GM21447 (cell line): ENCODE results near the gene SLC12A9.
"Not testable (repeated sequence)": the region's sequence is repeated elsewhere in the genome, so short reads cannot be mapped to it uniquely, and the experiment has no call there.

ENCODE experiments used
- ATAC-seq: cut with Tn5 transposase; IDR thresholded peaks from one replicate; pipeline ENCODE4 v1.9.1; 2021; ENCODE audit not compliant: unreplicated experiment

SLC12A9 gene

DNA sequence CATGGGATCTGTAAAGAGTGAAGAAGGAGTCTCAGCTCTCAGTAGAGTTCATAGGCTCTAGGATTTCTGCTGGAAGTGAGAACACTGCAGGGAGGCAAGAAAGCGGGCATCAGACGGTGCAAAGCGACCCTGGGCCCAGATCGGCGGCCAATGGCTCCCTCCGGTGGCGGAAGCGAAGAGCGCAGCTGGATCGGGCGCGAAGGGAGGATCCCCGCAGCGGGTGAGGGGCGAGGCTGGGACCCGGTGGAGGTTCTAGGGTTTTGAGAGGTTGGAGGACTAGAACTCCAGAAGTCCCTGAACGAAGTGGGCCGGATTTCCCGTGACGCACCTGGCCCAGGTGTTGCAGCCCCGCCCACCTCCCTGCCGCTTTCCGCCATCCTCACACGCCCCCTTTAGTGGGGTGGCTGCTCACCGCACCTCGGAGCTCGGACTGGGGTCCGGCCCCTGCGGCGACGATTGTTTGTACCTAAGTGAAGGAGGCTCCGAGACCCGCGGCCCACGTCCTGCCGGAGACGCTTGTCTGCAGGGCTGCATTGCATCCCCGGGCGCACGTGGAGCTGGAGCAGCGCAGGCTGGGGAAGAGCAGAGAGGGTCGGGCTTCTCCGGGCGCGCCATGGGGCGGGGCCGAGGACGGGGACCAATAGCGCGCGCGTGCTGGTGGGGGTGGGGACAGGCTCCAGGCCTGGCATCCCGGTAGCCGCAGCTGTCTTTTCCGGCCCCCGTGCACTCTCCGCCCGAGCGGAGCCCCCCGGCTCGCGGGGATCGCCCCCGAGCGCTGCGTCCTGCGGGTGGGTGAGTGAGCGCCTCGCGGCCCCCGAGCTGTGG, at the start of gene SLC12A9:
Gene SLC12A9 (plus strand): TSS at position 666 of the 825 bp plus-strand sequence. CDS start 1,485 bp downstream, outside the sequence.
- peak; percentile 88 for ATAC-seq

DNA sequence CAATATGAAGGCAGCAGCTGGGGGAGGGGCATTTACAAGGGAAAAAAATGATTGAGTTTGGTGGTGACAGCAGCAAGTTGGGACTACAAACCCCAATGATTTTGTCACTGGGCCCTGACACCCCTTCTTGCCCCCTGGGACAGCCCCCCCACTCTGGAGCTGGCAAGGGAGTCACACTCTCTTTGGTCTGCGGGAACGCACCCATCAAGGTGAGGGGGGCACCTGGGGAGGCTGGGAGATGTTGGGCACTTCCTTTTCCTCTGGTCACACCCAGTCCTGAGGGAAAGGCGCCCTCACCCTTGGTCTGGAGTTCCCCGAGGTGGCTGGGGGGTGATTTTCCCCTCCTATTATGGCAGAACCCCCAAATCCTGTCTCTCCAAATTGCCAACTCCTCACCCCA, 49.6 kb upstream of the SLC12A9 start:
- peak; percentile 11 for ATAC-seq

DNA sequence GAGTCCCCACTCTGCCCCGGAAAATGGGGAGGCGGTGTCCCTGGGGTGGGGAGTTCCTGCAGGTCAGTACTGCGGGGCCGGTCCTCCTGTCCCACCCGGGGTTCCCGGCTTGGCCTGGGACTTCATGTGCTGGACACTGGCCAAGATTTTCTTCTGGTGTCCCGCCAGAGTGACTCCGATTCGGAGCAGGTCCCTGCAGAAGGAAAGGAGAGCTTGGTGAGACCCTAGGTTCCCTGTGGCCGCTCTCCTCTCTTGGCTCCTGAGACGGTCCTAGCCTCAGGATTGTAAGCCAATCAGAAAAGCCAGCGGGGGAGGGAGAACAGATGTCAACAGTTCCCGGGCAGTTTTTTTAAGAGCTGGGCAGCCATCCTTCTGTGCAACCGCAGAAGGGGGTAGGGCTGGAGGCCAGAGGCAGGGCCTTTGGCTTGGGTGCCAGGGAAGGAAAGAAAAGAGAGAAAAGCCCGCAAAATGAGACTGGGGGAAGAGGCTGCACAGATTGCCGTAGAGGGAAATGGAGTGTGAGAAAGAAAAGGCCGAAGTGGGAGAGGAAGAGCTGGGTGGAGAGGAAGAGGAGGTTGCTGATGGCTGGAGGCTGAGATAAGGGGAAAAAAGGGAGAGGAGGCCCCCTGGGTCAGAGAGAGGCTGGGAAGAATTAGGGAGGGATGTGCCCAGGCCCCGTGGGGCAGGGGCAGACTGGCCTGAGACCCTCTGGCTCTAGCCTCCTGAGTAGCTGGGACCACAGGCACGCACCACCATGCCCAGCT, 48.9 kb upstream of the SLC12A9 start:
- ATAC-seq, result peak; percentile 96

DNA sequence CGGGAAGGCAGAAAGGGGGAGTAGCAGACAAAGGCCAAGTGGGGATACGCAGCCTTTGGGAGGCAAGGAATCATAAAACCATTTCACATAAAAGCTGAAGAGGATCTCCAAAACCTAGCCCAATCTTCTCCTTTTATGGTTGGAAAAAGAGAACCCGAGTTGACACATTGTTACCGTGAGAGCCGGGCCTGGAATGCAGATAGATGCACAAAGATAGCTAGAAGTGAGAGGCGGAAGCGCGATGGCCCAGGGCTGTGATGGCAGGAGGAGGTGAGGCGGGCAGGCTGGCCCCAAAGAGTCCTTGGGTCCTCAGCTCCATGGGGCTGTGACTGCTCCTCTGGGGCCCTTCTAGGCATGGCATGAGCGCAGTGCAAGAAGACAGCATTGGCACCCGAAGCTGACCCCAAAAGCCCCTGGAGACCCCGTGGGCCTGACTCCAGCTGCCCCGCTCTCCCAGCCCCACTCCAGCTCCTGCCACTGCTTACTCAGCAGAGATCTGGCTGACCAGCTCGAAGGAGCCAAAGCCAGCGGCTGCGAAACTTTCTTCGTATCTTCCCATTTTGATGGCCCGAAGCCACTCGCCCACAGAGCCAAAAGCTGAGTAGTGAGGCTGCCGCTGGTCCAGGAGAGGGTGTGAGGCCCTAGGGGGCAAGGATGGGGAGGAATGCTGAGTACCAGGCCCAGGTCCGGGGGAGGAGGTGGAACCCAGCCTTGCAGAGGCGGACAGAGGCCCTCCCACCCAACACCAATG, 47.7 kb upstream of the SLC12A9 start:
- ATAC-seq, result no peak

DNA sequence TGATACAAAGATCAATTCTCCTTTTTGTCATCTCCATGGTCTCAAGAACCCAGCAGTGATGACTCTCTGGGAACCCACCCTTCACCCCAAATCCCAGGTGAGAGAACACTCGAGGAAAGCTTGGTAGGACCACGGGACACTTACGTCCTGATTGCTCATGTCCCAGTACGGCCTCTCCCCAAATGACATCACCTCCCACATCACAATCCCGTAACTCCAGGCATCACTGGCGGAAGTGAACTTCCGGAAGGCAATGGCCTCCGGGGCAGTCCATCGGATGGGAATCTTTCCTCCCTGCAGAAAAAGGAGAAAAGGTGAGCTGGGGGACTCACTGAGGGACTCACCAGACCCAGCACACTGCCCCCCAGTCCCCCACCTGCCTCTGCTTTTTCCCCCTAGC, 46.2 kb upstream of the SLC12A9 start:
- no peak for ATAC-seq

- ATAC-seq, result not testable (repeated sequence)
These were observed 45.6 kb upstream of the SLC12A9 start for GRCh38 chr7:100806883-100807282.

GRCh38 chr7:100808354-100808875, 44.1 kb upstream of the SLC12A9 start:
- no peak for ATAC-seq

DNA sequence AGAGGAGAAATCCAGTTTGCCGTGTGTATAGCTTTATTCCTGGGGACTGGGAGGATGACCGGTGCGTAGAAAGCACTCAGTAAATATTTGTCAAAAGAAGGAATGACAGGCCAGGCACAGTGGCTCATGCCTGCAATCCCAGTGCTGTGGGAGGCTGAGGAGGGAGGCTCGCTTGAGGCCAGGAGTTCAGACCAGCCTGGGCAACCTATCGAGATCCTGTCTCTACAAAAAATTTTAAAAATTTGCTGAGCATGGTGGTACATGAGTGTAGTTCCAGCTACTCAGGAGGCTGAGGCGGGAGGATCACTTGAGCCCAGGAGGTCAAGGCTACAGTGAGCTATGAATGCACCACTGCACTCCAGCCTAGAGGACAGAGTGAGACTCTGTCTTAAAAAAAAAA, 41.0 kb upstream of the SLC12A9 start:
- ATAC-seq, result no peak

- ATAC-seq, result no peak
These were observed 39.8 kb upstream of the SLC12A9 start for GRCh38 chr7:100812729-100813128.

DNA sequence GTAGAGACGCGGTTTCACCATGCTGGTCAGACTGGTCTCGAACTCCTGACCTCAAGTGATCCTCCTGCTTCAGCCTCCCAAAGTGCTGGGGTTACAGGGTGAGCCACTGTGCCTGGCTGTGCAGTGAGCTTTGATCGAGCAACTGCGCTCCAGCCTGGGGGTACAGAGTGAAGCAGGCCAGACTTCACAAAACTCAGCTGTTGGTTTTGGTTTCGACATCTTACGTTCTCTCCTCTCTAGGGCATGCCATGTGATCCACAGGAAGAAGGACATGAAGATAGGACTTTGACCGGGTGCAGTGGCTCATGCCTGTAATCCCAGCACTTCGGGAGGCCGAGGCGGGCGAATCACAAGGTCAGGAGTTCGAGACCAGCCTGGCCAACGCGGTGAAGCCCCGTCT, 36.0 kb upstream of the SLC12A9 start:
- ATAC-seq, result not testable (repeated sequence)

- no peak for ATAC-seq
These were observed 35.4 kb upstream of the SLC12A9 start for GRCh38 chr7:100817097-100817496.

DNA sequence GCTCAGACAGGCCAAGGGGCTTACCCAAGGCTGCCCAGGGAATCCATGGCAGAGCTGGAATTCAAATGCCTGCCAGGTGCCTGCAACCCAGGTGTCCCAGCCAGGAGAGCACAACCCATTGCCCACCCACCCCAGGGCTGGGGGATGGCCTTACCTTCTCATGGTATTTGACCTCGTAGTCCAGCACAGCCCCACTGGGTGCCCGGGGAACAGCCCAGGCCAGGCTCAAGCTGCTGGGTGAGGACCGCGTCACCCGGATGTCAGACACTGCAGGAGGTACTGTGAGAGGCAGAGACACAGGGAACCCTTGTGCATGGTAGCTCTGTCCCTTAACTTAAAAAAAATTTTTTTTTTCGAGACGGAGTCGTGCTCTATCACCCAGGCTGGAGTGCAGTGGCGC, 34.1 kb upstream of the SLC12A9 start:
- ATAC-seq, result no peak

DNA sequence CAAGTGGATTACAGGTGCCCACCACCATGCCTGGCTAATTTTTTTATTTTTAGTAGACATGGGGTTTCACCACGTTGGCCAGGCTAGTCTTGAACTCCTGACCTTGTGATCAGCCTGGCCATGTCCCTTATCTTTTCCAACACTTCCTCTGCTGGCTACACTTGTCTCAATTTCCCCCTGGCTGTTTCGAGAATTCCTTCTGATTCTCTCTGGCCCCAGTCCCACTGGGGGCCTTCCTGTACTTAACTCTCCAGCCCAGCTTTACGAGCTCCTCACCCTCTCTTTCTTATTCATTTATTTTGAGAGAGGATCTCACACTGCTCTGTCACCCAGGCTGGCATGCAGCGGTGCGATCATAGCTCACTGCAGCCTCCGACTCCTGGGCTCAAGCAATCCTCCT, 33.7 kb upstream of the SLC12A9 start:
- ATAC-seq, result no peak

DNA sequence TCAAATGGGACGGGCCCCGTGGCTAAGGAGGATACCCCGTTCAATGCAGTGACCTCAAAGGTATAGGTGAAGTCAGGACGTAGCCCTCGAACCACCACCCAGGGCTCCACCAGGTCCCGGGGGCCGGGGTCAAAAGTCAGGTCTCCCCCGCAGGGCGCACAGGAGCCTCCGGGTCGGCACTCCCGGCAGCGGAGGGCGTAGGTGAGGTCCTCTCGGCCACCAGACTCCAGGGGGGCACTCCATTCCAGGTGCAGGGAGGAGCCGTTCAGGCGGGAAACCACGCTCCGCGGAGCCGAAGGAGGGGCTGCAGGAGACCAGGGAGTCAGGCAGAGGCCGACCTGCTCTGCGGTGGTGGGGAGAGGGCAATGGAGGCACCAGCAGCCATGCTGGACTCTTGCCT, 32.9 kb upstream of the SLC12A9 start:
- no peak for ATAC-seq

DNA sequence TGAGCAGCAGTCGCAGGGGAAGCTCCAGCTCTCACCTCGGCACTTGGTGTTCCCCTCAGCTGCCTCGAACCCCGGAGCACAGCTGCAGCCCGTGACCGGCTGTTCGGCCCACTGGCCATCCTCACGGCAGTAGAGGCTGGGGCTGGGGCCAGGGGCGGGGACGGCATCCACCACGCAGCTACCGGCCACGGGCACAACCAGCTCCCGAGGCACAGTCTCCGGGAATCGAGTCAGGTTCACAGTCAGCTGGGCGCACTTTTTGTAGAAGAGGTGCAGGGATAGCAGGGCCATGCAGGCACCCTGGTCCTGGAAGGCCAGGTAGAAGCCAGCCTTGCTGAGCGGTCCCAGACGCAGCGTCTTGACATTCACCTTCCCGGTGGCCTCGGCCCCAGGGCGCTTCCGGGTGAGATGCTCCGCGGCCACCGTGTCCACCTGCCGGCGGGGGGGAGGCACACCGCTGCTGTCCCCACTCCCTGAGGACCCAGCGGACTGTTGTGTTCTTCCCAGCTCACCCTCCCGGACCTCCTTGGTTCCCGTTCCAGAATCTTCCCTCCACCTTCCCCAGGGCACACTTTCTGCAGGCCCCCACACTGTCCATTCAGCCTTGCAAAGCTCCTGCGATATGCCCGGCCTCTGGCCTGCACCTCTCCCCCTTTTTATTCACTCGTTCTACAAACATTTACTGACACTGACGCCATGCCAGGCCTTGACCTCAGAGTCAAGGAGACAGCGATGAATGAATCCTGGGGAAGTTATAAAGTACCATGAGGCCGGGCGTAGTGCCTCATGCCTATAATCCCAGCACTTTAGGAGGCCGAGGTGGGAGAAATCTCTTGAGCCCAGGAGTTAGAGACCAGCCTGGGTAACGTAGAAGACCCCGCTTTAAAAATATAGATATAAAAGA, 30.0 kb upstream of the SLC12A9 start:
- no peak for ATAC-seq

- ATAC-seq, result no peak
These were observed 29.4 kb upstream of the SLC12A9 start for GRCh38 chr7:100823140-100823525.

DNA sequence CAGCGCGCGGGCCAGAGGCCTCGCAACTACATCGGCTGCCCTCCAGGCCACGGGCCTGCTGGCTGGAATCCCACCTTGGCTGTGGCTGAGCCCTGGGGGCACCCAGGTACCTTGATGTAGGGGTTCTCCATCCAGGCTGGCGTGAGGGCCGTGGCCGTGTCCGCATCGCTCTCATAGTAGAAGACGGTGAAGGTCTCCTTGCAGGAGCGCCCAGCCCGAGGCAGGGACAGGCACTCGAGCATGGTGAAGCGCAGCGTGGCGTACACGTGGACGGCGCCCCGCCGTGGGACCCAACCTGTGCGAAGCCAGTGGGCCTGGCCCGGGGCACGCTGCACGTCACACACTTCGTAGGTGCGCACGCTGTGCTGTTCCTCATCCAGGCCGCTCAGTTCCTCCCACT, 29.0 kb upstream of the SLC12A9 start:
- no peak for ATAC-seq

GRCh38 chr7:100824499-100825214, 27.9 kb upstream of the SLC12A9 start:
- ATAC-seq, result no peak

GRCh38 chr7:100825215-100825671, 27.3 kb upstream of the SLC12A9 start:
- no peak for ATAC-seq
